Tibial nerve (tissue), 4 donors: Measurements from ENCODE around the gene OR5D14.

Experiments used
- EP300 ChIP-seq, 2 donors: sonication (generic); formaldehyde crosslinking; IDR thresholded peaks; one replicate each; pipeline ENCODE4 v1.6.1; 2017; ENCODE audit warnings: antibody characterized with exemption in 2 of 2, mild to moderate bottlenecking in 1 of 2
- POLR2A ChIP-seq, 2 donors: fragments of 450-650 bp; IDR thresholded peaks; one replicate each; pipeline ENCODE4 v1.6.1; 2017; ENCODE audit warnings: antibody characterized with exemption in 2 of 2, mild to moderate bottlenecking in 2 of 2, moderate library complexity in 2 of 2
- TF ChIP-seq, protein P1 (sequence below), 5 experiments: fragments of 200-600 bp in 3 of 5; fragments of 450-650 bp in 2 of 5; sonication (generic) in 3 of 5; IDR thresholded peaks; one replicate each; pipeline ENCODE4 v1.5.1; 2016 to 2019; ENCODE audit warnings: antibody characterized with exemption in 5 of 5, mild to moderate bottlenecking in 3 of 5, moderate library complexity in 2 of 5

DNA sequence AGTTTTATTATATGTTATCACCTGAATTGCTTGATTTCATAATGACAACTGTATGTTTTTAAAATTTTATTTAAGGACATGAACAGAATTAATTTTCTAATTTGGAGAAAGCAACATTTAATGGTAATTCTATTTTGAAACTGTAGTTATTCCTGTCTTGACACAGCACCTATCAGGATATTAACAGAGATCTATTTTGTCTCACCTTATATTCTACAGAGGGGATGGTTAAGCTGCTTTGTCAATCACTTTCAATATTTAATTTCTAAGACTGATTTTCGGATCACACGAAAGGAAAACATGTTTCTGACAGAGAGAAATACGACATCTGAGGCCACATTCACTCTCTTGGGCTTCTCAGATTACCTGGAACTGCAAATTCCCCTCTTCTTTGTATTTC is 43.1 kb downstream of the OR5D14 start, which contains the start of gene OR5D16:
- TF ChIP-seq, protein P1, sequence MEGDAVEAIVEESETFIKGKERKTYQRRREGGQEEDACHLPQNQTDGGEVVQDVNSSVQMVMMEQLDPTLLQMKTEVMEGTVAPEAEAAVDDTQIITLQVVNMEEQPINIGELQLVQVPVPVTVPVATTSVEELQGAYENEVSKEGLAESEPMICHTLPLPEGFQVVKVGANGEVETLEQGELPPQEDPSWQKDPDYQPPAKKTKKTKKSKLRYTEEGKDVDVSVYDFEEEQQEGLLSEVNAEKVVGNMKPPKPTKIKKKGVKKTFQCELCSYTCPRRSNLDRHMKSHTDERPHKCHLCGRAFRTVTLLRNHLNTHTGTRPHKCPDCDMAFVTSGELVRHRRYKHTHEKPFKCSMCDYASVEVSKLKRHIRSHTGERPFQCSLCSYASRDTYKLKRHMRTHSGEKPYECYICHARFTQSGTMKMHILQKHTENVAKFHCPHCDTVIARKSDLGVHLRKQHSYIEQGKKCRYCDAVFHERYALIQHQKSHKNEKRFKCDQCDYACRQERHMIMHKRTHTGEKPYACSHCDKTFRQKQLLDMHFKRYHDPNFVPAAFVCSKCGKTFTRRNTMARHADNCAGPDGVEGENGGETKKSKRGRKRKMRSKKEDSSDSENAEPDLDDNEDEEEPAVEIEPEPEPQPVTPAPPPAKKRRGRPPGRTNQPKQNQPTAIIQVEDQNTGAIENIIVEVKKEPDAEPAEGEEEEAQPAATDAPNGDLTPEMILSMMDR (IDR thresholded peaks at IDR 0.05) = no peak
- TF ChIP-seq POLR2A (IDR thresholded peaks at IDR 0.05) = no peak
- no peak for TF ChIP-seq EP300 (IDR thresholded peaks at IDR 0.05)
